Measurements from ENCODE around the gene ABCC1.

GRCh38 chr16:16050106-16050505 lies 100.7 kb downstream of the ABCC1 start:
- TF ChIP-seq, protein P1, sequence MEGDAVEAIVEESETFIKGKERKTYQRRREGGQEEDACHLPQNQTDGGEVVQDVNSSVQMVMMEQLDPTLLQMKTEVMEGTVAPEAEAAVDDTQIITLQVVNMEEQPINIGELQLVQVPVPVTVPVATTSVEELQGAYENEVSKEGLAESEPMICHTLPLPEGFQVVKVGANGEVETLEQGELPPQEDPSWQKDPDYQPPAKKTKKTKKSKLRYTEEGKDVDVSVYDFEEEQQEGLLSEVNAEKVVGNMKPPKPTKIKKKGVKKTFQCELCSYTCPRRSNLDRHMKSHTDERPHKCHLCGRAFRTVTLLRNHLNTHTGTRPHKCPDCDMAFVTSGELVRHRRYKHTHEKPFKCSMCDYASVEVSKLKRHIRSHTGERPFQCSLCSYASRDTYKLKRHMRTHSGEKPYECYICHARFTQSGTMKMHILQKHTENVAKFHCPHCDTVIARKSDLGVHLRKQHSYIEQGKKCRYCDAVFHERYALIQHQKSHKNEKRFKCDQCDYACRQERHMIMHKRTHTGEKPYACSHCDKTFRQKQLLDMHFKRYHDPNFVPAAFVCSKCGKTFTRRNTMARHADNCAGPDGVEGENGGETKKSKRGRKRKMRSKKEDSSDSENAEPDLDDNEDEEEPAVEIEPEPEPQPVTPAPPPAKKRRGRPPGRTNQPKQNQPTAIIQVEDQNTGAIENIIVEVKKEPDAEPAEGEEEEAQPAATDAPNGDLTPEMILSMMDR (conservative IDR thresholded peaks at IDR 0.05 in 1 of 2, IDR thresholded peaks at IDR 0.05 in 1 of 2; ENCODE audit: low read depth in 1 of 2, low read length in 2 of 2), result no peak
- TF ChIP-seq EZH2 (IDR thresholded peaks at IDR 0.05; ENCODE audit: low read length, missing control alignments), result no peak
